ENCODE results near the gene BRSK2. TPM values are rescaled to one million over a fixed set of nuclear protein-coding genes. Genes with fewer than 3 reads are reported as not detected.

BRSK2 gene
- total and polyA plus RNA-seq, 2 donors (not counting 1 experiment from before 2014, with no cell fraction given), result 0.11 to 0.33 TPM

DNA sequence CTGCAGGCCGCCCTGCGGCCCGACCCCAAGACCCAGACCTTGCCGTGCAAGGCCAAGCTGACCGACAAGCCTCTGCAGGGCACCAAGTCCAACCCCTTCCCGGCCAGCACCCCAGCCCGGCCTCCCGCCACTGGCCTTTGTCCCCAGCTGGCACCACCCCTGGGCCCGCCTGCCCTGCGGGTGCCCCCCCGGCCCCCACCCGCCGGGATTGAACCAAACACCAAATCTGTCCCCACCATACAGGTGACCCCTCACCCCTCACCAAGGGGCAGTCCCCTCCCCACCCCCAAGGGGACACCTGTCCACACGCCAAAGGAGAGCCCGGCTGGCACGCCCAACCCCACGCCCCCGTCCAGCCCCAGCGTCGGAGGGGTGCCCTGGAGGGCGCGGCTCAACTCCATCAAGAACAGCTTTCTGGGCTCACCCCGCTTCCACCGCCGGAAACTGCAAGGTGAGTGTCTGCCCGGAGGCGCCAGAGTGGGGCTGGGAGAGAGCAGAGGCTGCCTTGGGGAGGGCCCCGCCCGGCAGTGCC is 60.7 kb downstream of the BRSK2 start:
- Histone ChIP-seq H3K9ac (ENCODE audit: insufficient read depth, low read length) (no peak overlapping the region), H3K9me3 (ENCODE audit: control insufficient read depth, insufficient read depth, low read depth, low read length) (no peaks in the 10 kb centered on the region), H3K36me3 (ENCODE audit: control insufficient read depth, insufficient read depth, low read length) (no peaks in the 10 kb centered on the region), H3K4me2 (ENCODE audit: extremely low read depth, insufficient read depth, low read length) (no peak overlapping the region), H3K4me1 (ENCODE audit: control insufficient read depth, extremely low read depth, insufficient read depth, low read length) (no peaks in the 10 kb centered on the region), H3K4me3 (replicated peaks in 1 of 4; ENCODE audit: control extremely low read depth in 1 of 4, insufficient read depth in 1 of 4, low read depth in 3 of 4, low read length in 4 of 4) (no peak overlapping the region), H2AFZ (ENCODE audit: low read length) (no peak overlapping the region), H3K27ac (ENCODE audit: insufficient read depth, low read length) (no peak overlapping the region), H4K20me1 (ENCODE audit: control insufficient read depth, extremely low read depth, insufficient read depth, low read length) (no peaks in the 10 kb centered on the region), H3K79me2 (ENCODE audit: control insufficient read depth, insufficient read depth, low read length) (no peaks in the 10 kb centered on the region), H3K27me3 (ENCODE audit: control insufficient read depth, insufficient read depth, low read length) (no peaks in the 10 kb centered on the region)
- no peak for TF ChIP-seq EZH2 (IDR thresholded peaks at IDR 0.05; ENCODE audit: low read length, missing control alignments)
- TF ChIP-seq, protein P1, sequence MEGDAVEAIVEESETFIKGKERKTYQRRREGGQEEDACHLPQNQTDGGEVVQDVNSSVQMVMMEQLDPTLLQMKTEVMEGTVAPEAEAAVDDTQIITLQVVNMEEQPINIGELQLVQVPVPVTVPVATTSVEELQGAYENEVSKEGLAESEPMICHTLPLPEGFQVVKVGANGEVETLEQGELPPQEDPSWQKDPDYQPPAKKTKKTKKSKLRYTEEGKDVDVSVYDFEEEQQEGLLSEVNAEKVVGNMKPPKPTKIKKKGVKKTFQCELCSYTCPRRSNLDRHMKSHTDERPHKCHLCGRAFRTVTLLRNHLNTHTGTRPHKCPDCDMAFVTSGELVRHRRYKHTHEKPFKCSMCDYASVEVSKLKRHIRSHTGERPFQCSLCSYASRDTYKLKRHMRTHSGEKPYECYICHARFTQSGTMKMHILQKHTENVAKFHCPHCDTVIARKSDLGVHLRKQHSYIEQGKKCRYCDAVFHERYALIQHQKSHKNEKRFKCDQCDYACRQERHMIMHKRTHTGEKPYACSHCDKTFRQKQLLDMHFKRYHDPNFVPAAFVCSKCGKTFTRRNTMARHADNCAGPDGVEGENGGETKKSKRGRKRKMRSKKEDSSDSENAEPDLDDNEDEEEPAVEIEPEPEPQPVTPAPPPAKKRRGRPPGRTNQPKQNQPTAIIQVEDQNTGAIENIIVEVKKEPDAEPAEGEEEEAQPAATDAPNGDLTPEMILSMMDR (conservative IDR thresholded peaks at IDR 0.05 in 1 of 2, IDR thresholded peaks at IDR 0.05 in 1 of 2; ENCODE audit: low read depth in 1 of 2, low read length in 2 of 2), result no peak
- no peak for DNase-seq (ENCODE audit: low read depth in 2 of 2)

DNA sequence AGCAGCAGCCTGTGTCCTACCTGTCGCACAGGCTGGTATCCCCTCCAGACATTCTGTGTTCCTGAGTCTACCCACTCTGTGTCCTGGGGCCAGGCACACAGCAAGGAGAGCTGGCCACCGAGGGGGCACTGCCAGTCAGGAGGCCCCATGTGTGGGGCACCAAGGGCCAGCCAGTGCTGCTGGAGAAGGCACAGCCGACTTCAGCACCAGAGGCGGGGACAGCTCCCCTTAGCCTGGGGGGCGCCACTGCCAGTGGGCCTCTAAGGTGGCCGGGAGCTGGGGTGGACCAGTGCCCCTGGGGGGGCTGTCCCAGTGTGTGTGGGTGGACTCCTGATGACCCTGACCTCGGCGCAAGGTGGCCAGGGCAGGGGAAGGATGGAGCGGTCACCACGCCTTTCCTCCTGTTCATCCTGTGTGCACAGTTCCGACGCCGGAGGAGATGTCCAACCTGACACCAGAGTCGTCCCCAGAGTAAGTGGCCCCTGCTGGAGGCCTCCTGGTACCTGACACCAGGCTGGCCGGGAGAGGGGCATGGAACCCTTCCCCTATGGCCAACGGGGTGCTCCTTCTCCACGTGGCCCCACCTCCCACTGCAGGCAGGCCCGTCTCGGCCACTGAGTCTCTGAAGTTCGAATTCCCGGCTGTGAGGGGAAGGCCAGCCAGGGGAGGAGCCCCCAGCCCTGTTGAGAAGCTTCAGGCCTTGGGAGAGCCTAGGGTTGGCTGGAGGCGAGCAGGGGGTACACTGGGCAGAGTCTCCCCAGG is 61.4 kb downstream of the BRSK2 start:
- Histone ChIP-seq H4K20me1 (ENCODE audit: control insufficient read depth, extremely low read depth, insufficient read depth, low read length) (no peaks in the 10 kb centered on the region), H3K4me3 (replicated peaks in 1 of 4; ENCODE audit: control extremely low read depth in 1 of 4, insufficient read depth in 1 of 4, low read depth in 3 of 4, low read length in 4 of 4) (no peak overlapping the region), H3K36me3 (ENCODE audit: control insufficient read depth, insufficient read depth, low read length) (no peaks in the 10 kb centered on the region), H2AFZ (ENCODE audit: low read length) (no peak overlapping the region), H3K9ac (ENCODE audit: insufficient read depth, low read length) (no peak overlapping the region), H3K79me2 (ENCODE audit: control insufficient read depth, insufficient read depth, low read length) (no peaks in the 10 kb centered on the region), H3K4me2 (ENCODE audit: extremely low read depth, insufficient read depth, low read length) (no peak overlapping the region), H3K9me3 (ENCODE audit: control insufficient read depth, insufficient read depth, low read depth, low read length) (no peaks in the 10 kb centered on the region), H3K4me1 (ENCODE audit: control insufficient read depth, extremely low read depth, insufficient read depth, low read length) (no peaks in the 10 kb centered on the region), H3K27me3 (ENCODE audit: control insufficient read depth, insufficient read depth, low read length) (no peaks in the 10 kb centered on the region), H3K27ac (ENCODE audit: insufficient read depth, low read length) (no peak overlapping the region)
- no peak for DNase-seq (ENCODE audit: low read depth in 2 of 2)
- TF ChIP-seq, protein P1 (conservative IDR thresholded peaks at IDR 0.05 in 1 of 2, IDR thresholded peaks at IDR 0.05 in 1 of 2; ENCODE audit: low read depth in 1 of 2, low read length in 2 of 2), result no peak
- TF ChIP-seq EZH2 (IDR thresholded peaks at IDR 0.05; ENCODE audit: low read length, missing control alignments), result no peak

DNA sequence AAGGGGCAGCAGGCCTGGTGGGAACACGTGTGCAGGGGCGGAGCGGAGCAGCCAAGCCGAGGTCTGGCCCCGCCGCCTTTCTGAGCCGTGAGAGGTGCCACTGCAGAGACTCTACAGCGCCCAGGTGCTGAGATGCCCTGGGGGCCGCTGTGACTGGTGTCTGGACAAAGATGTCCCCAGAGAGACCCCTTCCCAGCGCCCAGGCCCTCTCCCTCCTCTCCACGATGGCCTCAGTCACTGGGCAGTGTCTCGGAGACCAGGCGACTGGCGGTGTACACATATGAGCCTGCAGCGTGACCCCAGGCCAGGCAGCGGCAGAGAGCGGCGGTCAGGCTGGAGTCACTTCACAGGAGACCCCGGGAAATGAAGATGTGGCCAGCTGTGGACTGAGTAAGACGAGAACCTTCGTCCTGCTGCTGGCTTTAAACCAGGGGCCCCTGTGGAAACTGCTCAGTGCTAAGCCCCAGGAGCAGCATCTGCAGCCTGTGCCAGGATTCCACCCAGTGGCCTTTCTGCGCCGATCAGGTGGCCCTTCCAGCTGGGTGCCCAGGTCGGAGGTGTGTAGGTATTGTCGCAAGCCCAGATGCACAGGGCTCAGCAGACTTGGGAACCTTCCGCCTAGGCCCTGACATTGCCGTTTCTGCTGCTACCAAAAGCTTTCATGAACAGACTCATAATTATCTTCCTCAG is 62.2 kb downstream of the BRSK2 start:
- no peak overlapping the region for H3K4me2 ChIP-seq (ENCODE audit: extremely low read depth, insufficient read depth, low read length)
- no peaks in the 10 kb centered on the region for H3K4me1 ChIP-seq (ENCODE audit: control insufficient read depth, extremely low read depth, insufficient read depth, low read length)
- no peak overlapping the region for H3K27ac ChIP-seq (ENCODE audit: insufficient read depth, low read length)
- no peak overlapping the region for H2AFZ ChIP-seq (ENCODE audit: low read length)
- H3K27me3 ChIP-seq (ENCODE audit: control insufficient read depth, insufficient read depth, low read length), result no peaks in the 10 kb centered on the region
- H4K20me1 ChIP-seq (ENCODE audit: control insufficient read depth, extremely low read depth, insufficient read depth, low read length), result no peaks in the 10 kb centered on the region
- H3K9ac ChIP-seq (ENCODE audit: insufficient read depth, low read length), result no peak overlapping the region
- no peak overlapping the region for H3K4me3 ChIP-seq (replicated peaks in 1 of 4; ENCODE audit: control extremely low read depth in 1 of 4, insufficient read depth in 1 of 4, low read depth in 3 of 4, low read length in 4 of 4)
- no peaks in the 10 kb centered on the region for H3K79me2 ChIP-seq (ENCODE audit: control insufficient read depth, insufficient read depth, low read length)
- DNase-seq (ENCODE audit: low read depth in 2 of 2), result no peak
- H3K36me3 ChIP-seq (ENCODE audit: control insufficient read depth, insufficient read depth, low read length), result no peaks in the 10 kb centered on the region
- no peak for TF ChIP-seq EZH2 (IDR thresholded peaks at IDR 0.05; ENCODE audit: low read length, missing control alignments)
- TF ChIP-seq, protein P1 (conservative IDR thresholded peaks at IDR 0.05 in 1 of 2, IDR thresholded peaks at IDR 0.05 in 1 of 2; ENCODE audit: low read depth in 1 of 2, low read length in 2 of 2), result no peak
- H3K9me3 ChIP-seq (ENCODE audit: control insufficient read depth, insufficient read depth, low read depth, low read length), result no peaks in the 10 kb centered on the region
